GM12878 (cell line): ENCODE data around the gene ORAI1. TPM values are rescaled to one million over a fixed set of nuclear protein-coding genes. Genes with fewer than 3 reads are reported as not detected.
A peak's percentile ranks its signal among the peaks of the same experiment; 100 is the strongest.

ENCODE experiments used
- ATAC-seq: fragments of 200-7000 bp; cut with Tn5 transposase; 3 replicates; pipeline ENCODE4 v1.9.1; 2020; ENCODE audit warnings: mild to moderate bottlenecking, moderate library complexity
- BruUV-seq: library from RNA; stranded (reverse); fragments of 400-500 nt; replicated peaks from 2 replicates; lab custom pipeline; 2021; lab: Mats Ljungman, UMichigan
- CTCF ChIA-PET: fragments of 300-600 bp; sonication (Branson Sonifier 250); formaldehyde crosslinking; extraction: SDS; loops from one replicate; lab custom pipeline; 2021; ENCODE audit warnings: inconsistent platforms; lab: Yijun Ruan, JAX
- POLR2A ChIA-PET: fragments of 350-600 bp; formaldehyde crosslinking; extraction: SDS; loops from one replicate; lab custom pipeline; 2021; ENCODE audit warnings: inconsistent platforms; lab: Charles Lee
- RAD21 ChIA-PET: fragments of 300-600 bp; sonication (Branson Sonifier 250); formaldehyde crosslinking; loops from one replicate; lab custom pipeline; 2023; ENCODE audit warnings: antibody characterized with exemption; ENCODE audit not compliant: unreplicated experiment; lab: Charles Lee
- SMC1A ChIA-PET: fragments of 300-600 bp; sonication (Branson Sonifier 250); formaldehyde crosslinking; loops from one replicate; lab custom pipeline; 2023; ENCODE audit not compliant: unreplicated experiment, uncharacterized antibody; lab: Charles Lee
- DNase-seq: peaks from one replicate; pipeline ENCODE4 v3.0.0-alpha.2; 2011; ENCODE audit warnings: low read depth, low spot score
- FAIRE-seq: peaks from 3 replicates; lab custom pipeline; 2011; peaks lifted over from hg19 to GRCh38; lab: Jason Lieb, UNC
- H2AFZ ChIP-seq: 2 replicates; pipeline ENCODE4 v1.6.0; 2011; ENCODE audit warnings: low read depth, low read length, control low read depth; ENCODE audit not compliant: control insufficient read depth
- H3K27ac ChIP-seq: 2 replicates; pipeline ENCODE4 v1.5.1; 2011; ENCODE audit warnings: control low read depth; ENCODE audit not compliant: control insufficient read depth, insufficient read depth
- H3K27me3 ChIP-seq, 2 experiments: replicated peaks in 1 of 2; 2 replicates each; pipeline versions ENCODE4 v1.6.0 to v1.6.1; 2011; ENCODE audit warnings: low read length in 1 of 2; ENCODE audit not compliant: control insufficient read depth in 2 of 2, insufficient read depth in 2 of 2
- H3K36me3 ChIP-seq, 2 experiments: 2 replicates each; pipeline ENCODE4 v1.5.1; 2011; ENCODE audit warnings: low read length in 1 of 2; ENCODE audit not compliant: control insufficient read depth in 2 of 2, insufficient read depth in 2 of 2
- H3K4me1 ChIP-seq: 2 replicates; pipeline ENCODE4 v1.6.1; 2011; ENCODE audit warnings: mild to moderate bottlenecking, low read length, moderate library complexity, mixed read lengths; ENCODE audit not compliant: control insufficient read depth, insufficient read depth
- H3K4me2 ChIP-seq: 2 replicates; pipeline ENCODE4 v1.6.0; 2011; ENCODE audit warnings: control low read depth; ENCODE audit not compliant: control insufficient read depth, insufficient read depth
- H3K4me3 ChIP-seq: fragments of 200-600 bp; sonication (generic); 2 replicates; pipeline ENCODE4 v1.5.1; 2016
- H3K79me2 ChIP-seq: 2 replicates; pipeline ENCODE4 v1.6.0; 2011; ENCODE audit warnings: low read length; ENCODE audit not compliant: control insufficient read depth, insufficient read depth
- H3K9ac ChIP-seq: 2 replicates; pipeline ENCODE4 v1.8.0; 2011; ENCODE audit warnings: low read length, control low read depth, mixed read lengths; ENCODE audit not compliant: control insufficient read depth, insufficient read depth
- H3K9me3 ChIP-seq: replicated peaks from 3 replicates; pipeline ENCODE4 v1.5.1; 2011; ENCODE audit warnings: mild to moderate bottlenecking, low read length; ENCODE audit not compliant: control insufficient read depth, insufficient read depth
- H4K20me1 ChIP-seq: 2 replicates; pipeline ENCODE4 v1.6.0; 2011; ENCODE audit not compliant: control insufficient read depth, insufficient read depth
- ASH2L ChIP-seq: fragments of 300-600, 200-600 bp; sonication (generic); IDR thresholded peaks from 2 replicates; pipeline ENCODE4 v1.6.1; 2017; ENCODE audit warnings: low read depth, mild to moderate bottlenecking, borderline replicate concordance
- BACH1 ChIP-seq: fragments of 450-650 bp; IDR thresholded peaks from 2 replicates; pipeline ENCODE4 v1.6.1; 2017; ENCODE audit warnings: mild to moderate bottlenecking, borderline replicate concordance
- CHD1 ChIP-seq: IDR thresholded peaks from 2 replicates; pipeline ENCODE4 v1.6.1; 2012; ENCODE audit warnings: low read depth, low read length, improper control_type of control experiment
- CHD2 ChIP-seq: IDR thresholded peaks from 2 replicates; pipeline ENCODE4 v1.6.1; 2011; ENCODE audit warnings: low read depth, low read length, improper control_type of control experiment, borderline replicate concordance
- HCFC1 ChIP-seq: fragments of 150-350 bp; IDR thresholded peaks from 2 replicates; pipeline ENCODE4 v1.6.1; 2014; ENCODE audit warnings: low read length
- IKZF1 ChIP-seq: fragments of 450-650 bp; conservative IDR thresholded peaks from 2 replicates; pipeline ENCODE4 v1.6.1; 2017; ENCODE audit warnings: antibody characterized with exemption, mild to moderate bottlenecking
- POLR2AphosphoS2 ChIP-seq: IDR thresholded peaks from 2 replicates; pipeline ENCODE4 v1.6.1; 2011; ENCODE audit warnings: low read depth, mild to moderate bottlenecking, low read length, improper control_type of control experiment, moderate library complexity
- RAD51 ChIP-seq: fragments of 450-650 bp; IDR thresholded peaks from 2 replicates; pipeline ENCODE4 v1.6.1; 2016; ENCODE audit warnings: moderate library complexity, mild to moderate bottlenecking, inconsistent platforms
- RELA ChIP-seq: fragments of 450-650 bp; IDR thresholded peaks from 2 replicates; pipeline ENCODE4 v1.8.0; 2014; ENCODE audit warnings: borderline replicate concordance; ENCODE audit not compliant: partially characterized antibody
- SMAD5 ChIP-seq: IDR thresholded peaks from 2 replicates; pipeline ENCODE4 v1.6.1; 2016; ENCODE audit warnings: antibody characterized with exemption, low read depth
- TBL1XR1 ChIP-seq: IDR thresholded peaks from 2 replicates; pipeline ENCODE4 v1.6.1; 2012; ENCODE audit warnings: low read depth, low read length, improper control_type of control experiment
- TCF7 ChIP-seq: IDR thresholded peaks from 2 replicates; pipeline ENCODE4 v1.6.1; 2014; ENCODE audit warnings: antibody characterized with exemption, borderline replicate concordance
- USF2 ChIP-seq: IDR thresholded peaks from 2 replicates; pipeline ENCODE4 v1.6.1; 2011; ENCODE audit warnings: low read depth, low read length, improper control_type of control experiment, borderline replicate concordance
- ZBTB33 ChIP-seq: fragments of 450-650 bp; IDR thresholded peaks from 2 replicates; pipeline ENCODE4 v1.6.1; 2017; ENCODE audit warnings: mild to moderate bottlenecking
- ZNF592 ChIP-seq: fragments of 450-650 bp; IDR thresholded peaks from 2 replicates; pipeline ENCODE4 v1.6.1; 2017; ENCODE audit warnings: mild to moderate bottlenecking, moderate library complexity
- WGBS: methylation state at CpG from one replicate; pipeline ENCODE4 v1.1.6; 2016; ENCODE audit warnings: low lambda C conversion rate; ENCODE audit not compliant: insufficient replicate concordance, insufficient coverage; ENCODE audit errors: missing lambda C conversion rate; 5-methylcytosine and 5-hydroxymethylcytosine counted together
- in situ Hi-C: fragments of 300-500 bp; cut with MboI; formaldehyde crosslinking; loops from 9 replicates; pipeline ENCODE4 v1.14.3; 2018; ENCODE audit warnings: mixed read lengths
- intact Hi-C: fragments of 100-400 bp; cut with micrococcal nuclease; formaldehyde crosslinking; loops from one replicate; pipeline ENCODE4 v1.14.2; 2022; ENCODE audit not compliant: unreplicated experiment
- polyA plus RNA-seq, 11 experiments: library from polyadenylated mRNA; depleted of rRNA in 4 of 11; unstranded in 6 of 11; stranded (reverse) in 5 of 11; fragments of >200 nt; fragmentation: Nextera tagmentation in 4 of 11; fragmentation: Illumina TruSeq in 1 of 11; extraction: Ambion mirVana in 4 of 11; extraction: Trizol in 1 of 11; gene quantifications; 1 replicate in 1 of 11; 2 replicates in 10 of 11; pipeline versions ENCODE4 v1.2.1 to v1.2.3, GENCODE V29; 2011 to 2016; ENCODE audit warnings: inconsistent platforms in 2 of 11, missing spikeins in 2 of 11, low read depth in 1 of 11
- total RNA-seq, 4 experiments: library from RNA; depleted of rRNA in 3 of 4; stranded (reverse); fragments of >200 nt in 3 of 4; fragmentation: Illumina TruSeq in 1 of 4; extraction: Trizol in 1 of 4; gene quantifications; 2 replicates each; pipeline versions ENCODE4 v1.2.1 to v1.2.3, GENCODE V29; 2013 to 2021

The ORAI1 gene
- total and polyA plus RNA-seq, 10 of the 15 experiments (the other 5 are each of a cell fraction or from before 2014, with no cell fraction given) = 5.5 to 33.1 (median 11.8) TPM

DNA sequence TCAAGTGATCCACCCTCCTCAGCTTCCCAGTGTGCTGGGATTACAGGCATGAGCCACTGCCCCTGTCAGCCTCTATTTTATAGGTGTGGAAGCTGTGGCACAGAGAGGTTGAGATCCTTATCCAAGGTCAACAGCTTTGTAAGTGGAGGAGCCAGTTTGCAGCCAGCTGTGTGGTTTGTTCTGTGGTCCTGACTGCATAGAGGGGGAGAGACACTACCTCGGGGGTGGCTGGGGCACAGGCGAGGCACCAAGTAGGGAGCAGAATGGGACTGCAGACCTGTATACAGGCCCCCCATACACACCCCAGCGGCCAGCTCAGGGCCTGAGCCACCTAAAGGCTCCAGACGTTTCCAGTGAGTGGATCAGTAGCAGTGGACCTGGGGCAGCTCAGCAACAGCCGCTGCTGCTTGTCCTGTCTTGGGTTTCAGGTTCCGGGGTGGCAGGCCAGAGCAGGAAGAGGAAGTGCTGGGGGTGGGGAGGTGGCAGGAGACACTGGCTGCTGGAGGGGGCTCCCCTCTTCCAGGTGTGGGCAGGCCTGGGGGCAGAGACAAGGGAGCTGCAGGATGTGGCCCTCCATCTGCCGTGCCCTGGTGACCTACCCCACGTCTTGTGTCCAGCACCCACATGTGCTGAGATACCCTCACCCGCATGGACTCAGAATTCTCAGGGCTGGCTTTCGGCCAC, 11.0 kb downstream of the ORAI1 start:
- peak overlapping the region; percentile 66 for H3K4me2 ChIP-seq
- TF ChIP-seq CHD1 (no peak), SMAD5 (no peak), HCFC1 (no peak; the same call in 1 of the 2 replicates), CHD2 (0 out of 2 replicates have a peak, but pooled peaks have one; percentile 38), USF2 (no peak), ZBTB33 (no peak), ASH2L (no peak), RAD51 (no peak), TBL1XR1 (no peak), BACH1 (0 out of 2 replicates have a peak, but pooled peaks have one; percentile 41), ZNF592 (no peak), TCF7 (no peak), RELA (no peak), POLR2AphosphoS2 (0 out of 2 replicates have a peak, but pooled peaks have one; percentile 37), IKZF1 (peak; percentile 74)

More for the DNA sequence above, 11.0 kb downstream of the ORAI1 start:
- no TSS peak for BruUV-seq
- ChIA-PET RAD21 (interaction anchor here (0.6 to 3.3 kb wide), 6 partner anchors 9 to 233 kb away, joined by 3 to 17 read pairs (median 4); partner anchors contain the start of gene ORAI1), CTCF (interaction anchor here (0.7 to 4.4 kb wide), 10 partner anchors 8 to 142 kb away, joined by 3 to 17 read pairs (median 3); partner anchors contain the start of gene ORAI1), POLR2A (interaction anchor here (0.6 to 3.2 kb wide), 9 partner anchors 8 to 185 kb away, joined by 3 to 16 read pairs (median 4); partner anchors contain the start of gene ORAI1), SMC1A (interaction anchor here (0.6 to 2.5 kb wide), 10 partner anchors 9 to 148 kb away, joined by 3 to 19 read pairs (median 6); no protein-coding TSS in a partner anchor)
- in situ Hi-C loops (no loop called here), intact Hi-C loops (no loop called here)
- 18% methylated on average over 10 of the region's 10 CpGs for WGBS
- no peaks in the 10 kb centered on the region for H3K27me3 ChIP-seq
- H3K4me3 ChIP-seq = 0 out of 2 replicates have a peak overlapping the region, but pooled peaks have one; percentile 17
- ATAC-seq (peak; percentile 90), FAIRE-seq (no peak), DNase-seq (no peak)
- no peaks in the 10 kb centered on the region for H4K20me1 ChIP-seq
- H3K79me2 ChIP-seq = peaks cover 42% of the 10 kb centered on the region
- peak overlapping the region; percentile 84 for H3K27ac ChIP-seq
- peaks cover 20% of the 10 kb centered on the region for H3K4me1 ChIP-seq
- H3K9ac ChIP-seq = peak overlapping the region; percentile 63; the same call in 1 of the 2 replicates
- H3K9me3 ChIP-seq = no peaks in the 10 kb centered on the region
- H2AFZ ChIP-seq = peak overlapping the region; percentile 45
- peaks cover 8% of the 10 kb centered on the region in 2 experiments; a peak in 3 of 4 replicates for H3K36me3 ChIP-seq
